Esophagus (tissue), 2 donors: Measurements from ENCODE around the gene GALNT12. TPM values are rescaled to one million over a fixed set of nuclear protein-coding genes. Genes with fewer than 3 reads are reported as not detected.
A peak's percentile ranks its signal among the peaks of the same experiment; 100 is the strongest.

Experiments used
- H3K27ac ChIP-seq, 2 donors: one replicate each; pipeline ENCODE4 v1.5.1; 2013; ENCODE audit warnings: low read depth in 2 of 2, mild to moderate bottlenecking in 2 of 2, inconsistent platforms in 1 of 2, low read length in 1 of 2, moderate library complexity in 1 of 2
- H3K27me3 ChIP-seq, 2 donors: one replicate each; pipeline ENCODE4 v1.6.1; 2013; ENCODE audit warnings: low read length in 2 of 2, control low read depth in 1 of 2, mild to moderate bottlenecking in 1 of 2; ENCODE audit not compliant: insufficient read depth in 2 of 2, control insufficient read depth in 1 of 2
- H3K36me3 ChIP-seq, 2 donors: one replicate each; pipeline ENCODE4 v1.6.1; 2013; ENCODE audit warnings: low read length in 1 of 2; ENCODE audit not compliant: control insufficient read depth in 2 of 2, insufficient read depth in 2 of 2
- H3K4me1 ChIP-seq, 2 donors: one replicate each; pipeline ENCODE4 v1.6.1; 2013; ENCODE audit warnings: low read length in 1 of 2; ENCODE audit not compliant: control insufficient read depth in 2 of 2, insufficient read depth in 2 of 2
- H3K4me3 ChIP-seq, 2 donors: one replicate each; pipeline ENCODE4 v1.5.1; 2013; ENCODE audit warnings: low read length in 2 of 2, mild to moderate bottlenecking in 2 of 2, low read depth in 1 of 2, moderate library complexity in 1 of 2
- H3K9me3 ChIP-seq, 2 donors: one replicate each; pipeline ENCODE4 v1.6.1; 2013; ENCODE audit warnings: mild to moderate bottlenecking in 2 of 2, low read depth in 1 of 2, low read length in 1 of 2, moderate library complexity in 1 of 2; ENCODE audit not compliant: control insufficient read depth in 2 of 2, insufficient read depth in 1 of 2
- WGBS, 2 donors: extraction: QIAGEN DNeasy Blood & Tissue Kit; methylation state at CpG; one replicate each; pipeline ENCODE4 v1.1.7; 2013; 5-methylcytosine and 5-hydroxymethylcytosine counted together
- polyA plus RNA-seq, 2 donors: library from polyadenylated mRNA; stranded (reverse); fragments of 200-250 nt; gene quantifications; one replicate each; pipeline ENCODE4 v1.2.3, GENCODE V29; 2013
- donor health status: healthy with polysubstance abuse.
- donor health status: Bipolar disorder and iron deficiency.

Gene GALNT12
- polyA plus RNA-seq, 2 donors, result 19.6 to 20.7 TPM

DNA sequence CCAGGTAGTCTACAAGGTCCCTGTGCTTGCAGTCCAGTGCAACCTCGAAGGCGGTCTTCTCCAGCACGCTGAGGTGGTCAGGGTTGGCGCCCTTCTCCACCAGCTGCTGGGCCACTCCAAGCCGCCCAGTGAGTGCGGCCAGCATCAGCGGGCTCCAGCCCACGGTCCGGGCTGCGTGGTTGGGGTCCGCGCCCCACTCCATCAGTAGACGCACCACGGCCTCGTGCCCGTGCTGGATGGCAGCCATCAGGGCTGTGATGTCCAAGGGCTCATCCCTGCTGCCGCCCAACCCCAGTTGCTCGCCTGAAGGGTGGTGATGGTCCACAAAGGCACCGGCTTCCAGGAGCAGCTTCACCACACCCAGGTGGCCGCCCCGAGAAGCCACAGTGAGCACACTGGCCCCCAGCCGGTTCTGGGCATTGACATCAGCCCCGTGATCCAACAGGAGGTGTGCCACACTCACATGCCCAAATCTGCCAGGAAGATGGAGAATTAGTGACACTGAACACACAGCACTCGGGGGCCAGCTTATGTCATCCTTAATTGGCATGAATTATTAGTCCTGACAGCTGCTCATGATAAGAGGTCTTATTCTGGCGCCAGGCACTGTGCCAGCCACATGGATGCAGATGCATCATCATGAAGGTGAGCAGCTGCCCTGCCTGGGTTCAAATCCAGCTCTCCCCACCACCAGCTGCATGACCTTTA, 17.2 kb upstream of the GALNT12 start:
- H3K27me3 ChIP-seq, result no peaks in the 10 kb centered on the region
- no peak overlapping the region for H3K27ac ChIP-seq
- WGBS, 2 donors, result 90% methylated on average over 25 of the region's 25 CpGs

DNA sequence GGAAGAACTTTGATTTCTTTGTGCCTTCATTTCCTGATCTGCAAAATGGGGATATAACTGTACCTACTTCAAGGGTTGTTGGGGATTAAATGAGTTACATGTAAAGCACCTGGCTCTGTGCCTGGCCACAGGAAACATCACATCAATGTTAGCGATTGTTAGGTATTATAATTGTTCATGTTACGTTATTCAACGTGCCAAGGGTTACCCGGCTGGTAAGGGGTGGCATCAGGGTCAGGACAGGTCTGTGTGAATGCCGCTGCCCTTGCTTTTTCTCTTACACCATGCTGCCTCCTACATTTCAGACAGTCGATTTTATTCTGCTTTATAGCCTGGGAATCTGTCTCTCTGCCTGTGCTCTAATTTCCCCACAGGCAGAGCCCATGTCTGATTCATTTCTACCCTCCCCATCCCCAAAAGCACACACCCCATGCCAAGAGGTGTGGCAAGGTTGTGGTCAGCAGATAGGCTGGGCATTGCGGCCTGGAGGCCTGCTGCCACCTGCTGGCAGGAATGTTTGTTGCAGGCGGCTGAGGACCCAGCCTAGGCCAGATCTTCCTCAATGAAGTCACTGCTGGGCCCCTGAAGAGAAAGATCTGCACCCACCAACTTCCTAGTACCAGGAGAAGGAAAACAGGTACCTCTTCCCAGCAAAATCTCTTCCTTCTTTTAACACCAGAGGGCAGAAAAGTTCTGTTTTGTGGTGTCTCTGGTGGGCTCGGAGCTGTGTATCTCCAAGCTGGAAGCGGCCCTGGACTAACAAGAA, 16.4 kb upstream of the GALNT12 start:
- WGBS, 2 donors, result 45 to 46% methylated on average over 10 of the region's 10 CpGs
- Histone ChIP-seq H3K4me3 (no peak overlapping the region), H3K27ac (peak overlapping the region; percentile 49 to 79), H3K36me3 (peaks cover 0 to 8% of the 10 kb centered on the region in 2 donors), H3K9me3 (no peaks in the 10 kb centered on the region), H3K27me3 (no peaks in the 10 kb centered on the region), H3K4me1 (peaks cover 2 to 8% of the 10 kb centered on the region in 2 donors)

More for the DNA sequence above, 17.2 kb upstream of the GALNT12 start:
- H3K9me3 ChIP-seq, result no peaks in the 10 kb centered on the region
- H3K4me3 ChIP-seq, result no peak overlapping the region
- H3K36me3 ChIP-seq, result peaks cover 0 to 8% of the 10 kb centered on the region in 2 donors
- H3K4me1 ChIP-seq, result peaks cover 2 to 4% of the 10 kb centered on the region in 2 donors

- H3K4me1 ChIP-seq, result peaks cover 2 to 8% of the 10 kb centered on the region in 2 donors
- H3K4me3 ChIP-seq, result no peak overlapping the region
- H3K27me3 ChIP-seq, result no peaks in the 10 kb centered on the region
- H3K27ac ChIP-seq, result no peak overlapping the region
- H3K36me3 ChIP-seq, result peaks cover 0 to 8% of the 10 kb centered on the region in 2 donors
- H3K9me3 ChIP-seq, result no peaks in the 10 kb centered on the region
- 80 to 82% methylated on average over 18 of the region's 18 CpGs for WGBS, 2 donors
These were observed 15.6 kb upstream of the GALNT12 start for GRCh38 chr9:98791608-98792490.

GRCh38 chr9:98793031-98793430, 14.4 kb upstream of the GALNT12 start:
- Histone ChIP-seq H3K36me3 (peaks cover 0 to 6% of the 10 kb centered on the region in 2 donors), H3K27ac (no peak overlapping the region), H3K27me3 (no peaks in the 10 kb centered on the region), H3K4me1 (peaks cover 2 to 8% of the 10 kb centered on the region in 2 donors), H3K4me3 (no peak overlapping the region), H3K9me3 (no peaks in the 10 kb centered on the region)
- 77 to 81% methylated on average over 2 of the region's 2 CpGs for WGBS, 2 donors

- Histone ChIP-seq H3K4me1 (peaks cover 2 to 8% of the 10 kb centered on the region in 2 donors), H3K27ac (no peak overlapping the region), H3K9me3 (no peaks in the 10 kb centered on the region), H3K4me3 (no peak overlapping the region), H3K36me3 (peaks cover 0 to 4% of the 10 kb centered on the region in 2 donors), H3K27me3 (no peaks in the 10 kb centered on the region)
- 90 to 95% methylated on average over 3 of the region's 3 CpGs for WGBS, 2 donors
These were observed 12.7 kb upstream of the GALNT12 start for GRCh38 chr9:98794802-98795201.

DNA sequence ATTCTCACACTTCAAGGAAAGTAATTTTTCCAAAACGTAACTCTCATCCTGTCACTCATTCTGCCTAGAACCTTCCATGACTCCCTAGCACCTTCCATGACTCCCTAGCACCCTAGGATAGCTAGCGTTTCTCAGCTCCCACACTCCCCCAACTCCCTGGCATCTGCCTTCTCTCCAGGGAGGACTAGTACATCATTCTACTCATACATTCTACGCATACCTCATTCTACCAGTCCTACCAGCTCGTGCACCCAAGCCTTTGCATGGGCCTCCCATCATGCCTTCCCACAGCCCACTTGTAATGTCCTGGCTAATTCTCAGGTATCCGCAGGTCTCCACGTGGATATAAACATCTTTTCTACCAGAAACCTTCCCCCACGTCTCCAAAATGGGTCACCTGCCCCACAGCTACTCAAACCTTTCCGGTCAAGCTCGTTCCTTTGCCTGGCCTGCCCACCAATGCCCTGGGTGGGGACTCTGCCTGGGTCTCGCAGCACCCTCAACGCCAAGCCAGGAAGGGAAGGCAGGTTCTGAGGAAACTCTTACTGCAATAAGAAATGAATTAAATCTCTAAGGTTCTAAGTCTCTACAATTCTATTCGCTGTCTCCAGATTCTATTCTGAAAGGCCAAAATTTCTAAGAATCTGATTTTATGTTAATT, 12.0 kb upstream of the GALNT12 start:
- H3K36me3 ChIP-seq, result no peaks in the 10 kb centered on the region
- no peaks in the 10 kb centered on the region for H3K9me3 ChIP-seq
- H3K27ac ChIP-seq, result no peak overlapping the region
- H3K27me3 ChIP-seq, result no peaks in the 10 kb centered on the region
- WGBS, 2 donors, result 42 to 45% methylated on average over 12 of the region's 12 CpGs
- peaks cover 0 to 8% of the 10 kb centered on the region in 2 donors for H3K4me1 ChIP-seq
- H3K4me3 ChIP-seq, result peak overlapping the region; percentile 69 to 78

- Histone ChIP-seq H3K4me3 (peak overlapping the region; percentile 69 to 78), H3K9me3 (no peaks in the 10 kb centered on the region), H3K4me1 (peaks cover 0 to 6% of the 10 kb centered on the region in 2 donors), H3K27me3 (no peaks in the 10 kb centered on the region), H3K27ac (peak overlapping the region; percentile 57 to 77), H3K36me3 (no peaks in the 10 kb centered on the region)
- WGBS, 2 donors, result 1% methylated on average over 48 of the region's 48 CpGs
These were observed 11.5 kb upstream of the GALNT12 start for GRCh38 chr9:98795970-98796363.

GRCh38 chr9:98796364-98797101, 10.9 kb upstream of the GALNT12 start, which contains the start of gene ANKS6:
TSS of gene ANKS6 (minus strand) at chr9:98796555. CDS start at chr9:98796491, 64 bp downstream.
- H3K27ac ChIP-seq, result peak within 1 kb of the TSS; percentile 57 to 77

More at GRCh38 chr9:98796364-98797101, 10.9 kb upstream of the GALNT12 start, which contains the start of gene ANKS6:
- no peaks in the 10 kb centered on the region for H3K36me3 ChIP-seq
- 4 to 8% methylated on average over 38 to 86 of the region's 86 CpGs for WGBS, 2 donors
- H3K9me3 ChIP-seq, result no peaks in the 10 kb centered on the region
- peak within 1 kb of the TSS; percentile 69 to 78 for H3K4me3 ChIP-seq
- H3K27me3 ChIP-seq, result no peaks in the 10 kb centered on the region
- peaks cover 0 to 5% of the 10 kb centered on the region in 2 donors for H3K4me1 ChIP-seq
